ENCODE measurements around the gene SZT2. TPM values are rescaled to one million over a fixed set of nuclear protein-coding genes. Genes with fewer than 3 reads are reported as not detected.

The SZT2 gene
- total RNA-seq, 1 donor from 2014 or later: 39.4 TPM

DNA sequence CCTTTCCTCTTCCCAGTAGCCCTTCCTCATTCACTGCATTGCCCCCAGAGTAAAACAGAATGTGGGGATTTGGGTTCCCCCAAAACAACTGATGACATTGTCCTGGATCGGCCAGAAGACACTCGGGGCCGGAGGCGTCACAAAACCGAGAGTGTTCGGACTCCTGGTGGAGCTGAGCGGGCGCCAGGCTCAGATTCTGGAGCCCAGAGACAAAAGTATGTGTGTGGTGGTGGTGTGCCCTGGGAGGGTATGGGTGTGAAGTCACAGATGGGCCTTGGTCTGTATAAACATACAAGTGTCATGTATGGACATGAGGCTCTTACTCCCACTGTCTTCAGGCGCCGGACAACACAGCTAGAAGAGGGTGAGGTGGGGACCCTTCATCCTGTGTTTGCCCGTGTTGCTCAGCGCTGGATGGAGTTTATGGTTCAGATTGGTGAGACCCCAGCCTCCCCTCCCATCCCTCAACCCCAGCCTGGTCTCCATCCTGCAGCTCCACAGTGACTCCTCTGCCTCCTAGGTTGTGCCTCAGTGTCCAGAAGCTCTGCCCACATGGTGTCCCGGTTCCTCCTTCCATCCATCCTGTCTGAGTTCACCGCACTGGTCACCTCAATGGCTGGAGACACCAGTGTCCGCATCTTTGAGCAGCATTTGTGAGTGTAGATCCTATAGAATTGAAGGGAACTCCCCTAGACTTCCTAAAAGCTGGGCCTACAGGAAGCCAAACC, 51.6 kb downstream of the SZT2 start:
- Mint-ChIP-seq H3K27me3 (ENCODE audit: low read depth) (no peaks in the 10 kb centered on the region), H3K4me1 (peaks cover 11% of the 10 kb centered on the region), H3K4me3 (no peak overlapping the region), H3K9me3 (no peaks in the 10 kb centered on the region), H3K36me3 (ENCODE audit: low read depth) (peaks cover 4% of the 10 kb centered on the region), H3K27ac (ENCODE audit: unreplicated experiment) (peak overlapping the region; percentile 58)
- TF ChIP-seq, protein P1, sequence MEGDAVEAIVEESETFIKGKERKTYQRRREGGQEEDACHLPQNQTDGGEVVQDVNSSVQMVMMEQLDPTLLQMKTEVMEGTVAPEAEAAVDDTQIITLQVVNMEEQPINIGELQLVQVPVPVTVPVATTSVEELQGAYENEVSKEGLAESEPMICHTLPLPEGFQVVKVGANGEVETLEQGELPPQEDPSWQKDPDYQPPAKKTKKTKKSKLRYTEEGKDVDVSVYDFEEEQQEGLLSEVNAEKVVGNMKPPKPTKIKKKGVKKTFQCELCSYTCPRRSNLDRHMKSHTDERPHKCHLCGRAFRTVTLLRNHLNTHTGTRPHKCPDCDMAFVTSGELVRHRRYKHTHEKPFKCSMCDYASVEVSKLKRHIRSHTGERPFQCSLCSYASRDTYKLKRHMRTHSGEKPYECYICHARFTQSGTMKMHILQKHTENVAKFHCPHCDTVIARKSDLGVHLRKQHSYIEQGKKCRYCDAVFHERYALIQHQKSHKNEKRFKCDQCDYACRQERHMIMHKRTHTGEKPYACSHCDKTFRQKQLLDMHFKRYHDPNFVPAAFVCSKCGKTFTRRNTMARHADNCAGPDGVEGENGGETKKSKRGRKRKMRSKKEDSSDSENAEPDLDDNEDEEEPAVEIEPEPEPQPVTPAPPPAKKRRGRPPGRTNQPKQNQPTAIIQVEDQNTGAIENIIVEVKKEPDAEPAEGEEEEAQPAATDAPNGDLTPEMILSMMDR (conservative IDR thresholded peaks at IDR 0.05): no peak
- DNase-seq (ENCODE audit: low read depth, low spot score): no peak

DNA sequence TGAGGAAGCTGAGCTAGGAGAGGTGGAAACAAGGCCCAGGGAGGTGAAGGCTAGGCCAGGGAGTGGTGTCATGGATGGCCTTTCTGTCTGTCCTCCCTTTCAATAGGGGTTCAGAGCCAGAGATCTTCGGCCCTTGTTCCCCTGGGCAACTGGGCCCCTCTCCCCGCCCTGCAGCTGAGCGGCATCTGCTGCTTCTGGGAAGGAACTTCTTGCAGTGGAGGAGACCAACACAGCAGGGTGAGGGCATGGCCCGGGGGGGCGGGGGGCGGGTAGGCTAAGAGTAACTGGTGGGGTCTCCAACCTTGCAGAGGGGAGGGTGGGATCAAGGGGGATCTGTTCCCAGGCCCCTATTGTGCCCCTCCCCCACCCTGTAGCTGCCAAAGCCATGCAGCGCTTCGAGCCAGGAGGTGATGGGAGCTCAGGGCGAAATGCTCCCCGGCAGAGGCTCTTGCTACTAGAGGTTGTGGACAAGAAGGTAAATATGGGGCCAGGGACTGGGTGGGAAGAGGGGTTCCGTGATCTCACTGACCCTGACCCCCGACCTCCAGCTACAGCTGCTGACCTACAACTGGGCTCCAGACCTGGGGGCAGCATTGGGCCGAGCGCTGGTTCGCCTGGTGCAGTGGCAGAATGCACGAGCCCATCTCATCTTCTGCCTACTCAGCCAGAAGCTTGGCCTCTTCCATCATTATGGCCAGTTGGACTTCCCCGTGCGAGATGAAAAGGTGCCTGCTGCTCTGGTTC, 52.4 kb downstream of the SZT2 start:
- no peak for DNase-seq (ENCODE audit: low read depth, low spot score)
- H3K36me3 Mint-ChIP-seq (ENCODE audit: low read depth): peaks cover 9% of the 10 kb centered on the region
- no peaks in the 10 kb centered on the region for H3K27me3 Mint-ChIP-seq (ENCODE audit: low read depth)

DNA sequence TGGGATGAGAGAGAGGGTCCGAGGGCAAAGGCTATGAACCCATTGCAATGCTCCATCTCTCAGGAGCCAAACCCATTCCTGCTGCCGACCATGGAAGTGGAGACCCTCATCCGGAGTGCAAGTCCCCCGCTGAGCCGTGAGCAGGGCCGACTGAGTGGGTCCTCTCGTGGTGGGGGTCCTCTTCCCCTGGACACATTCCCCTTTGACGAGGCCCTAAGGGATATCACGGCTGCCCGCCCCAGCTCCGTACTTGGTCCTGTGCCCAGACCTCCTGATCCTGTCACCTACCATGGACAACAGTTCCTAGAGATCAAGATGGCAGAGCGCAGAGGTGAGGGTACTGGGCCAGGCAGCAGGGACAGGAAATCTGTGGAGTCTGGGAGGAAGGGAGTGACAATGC, 53.1 kb downstream of the SZT2 start:
- H3K27me3 Mint-ChIP-seq (ENCODE audit: low read depth): no peaks in the 10 kb centered on the region
- H3K4me3 Mint-ChIP-seq: no peak overlapping the region
- TF ChIP-seq, protein P1 (conservative IDR thresholded peaks at IDR 0.05): no peak
- no peaks in the 10 kb centered on the region for H3K9me3 Mint-ChIP-seq
- H3K27ac Mint-ChIP-seq (ENCODE audit: unreplicated experiment): no peak overlapping the region
- H3K36me3 Mint-ChIP-seq (ENCODE audit: low read depth): peaks cover 13% of the 10 kb centered on the region
- H3K4me1 Mint-ChIP-seq: no peaks in the 10 kb centered on the region
- no peak for DNase-seq (ENCODE audit: low read depth, low spot score)

More for the DNA sequence above, 52.4 kb downstream of the SZT2 start:
- TF ChIP-seq, protein P1 (conservative IDR thresholded peaks at IDR 0.05): no peak
- Mint-ChIP-seq H3K27ac (ENCODE audit: unreplicated experiment) (no peak overlapping the region), H3K9me3 (no peaks in the 10 kb centered on the region), H3K4me1 (peaks cover 3% of the 10 kb centered on the region), H3K4me3 (no peak overlapping the region)

DNA sequence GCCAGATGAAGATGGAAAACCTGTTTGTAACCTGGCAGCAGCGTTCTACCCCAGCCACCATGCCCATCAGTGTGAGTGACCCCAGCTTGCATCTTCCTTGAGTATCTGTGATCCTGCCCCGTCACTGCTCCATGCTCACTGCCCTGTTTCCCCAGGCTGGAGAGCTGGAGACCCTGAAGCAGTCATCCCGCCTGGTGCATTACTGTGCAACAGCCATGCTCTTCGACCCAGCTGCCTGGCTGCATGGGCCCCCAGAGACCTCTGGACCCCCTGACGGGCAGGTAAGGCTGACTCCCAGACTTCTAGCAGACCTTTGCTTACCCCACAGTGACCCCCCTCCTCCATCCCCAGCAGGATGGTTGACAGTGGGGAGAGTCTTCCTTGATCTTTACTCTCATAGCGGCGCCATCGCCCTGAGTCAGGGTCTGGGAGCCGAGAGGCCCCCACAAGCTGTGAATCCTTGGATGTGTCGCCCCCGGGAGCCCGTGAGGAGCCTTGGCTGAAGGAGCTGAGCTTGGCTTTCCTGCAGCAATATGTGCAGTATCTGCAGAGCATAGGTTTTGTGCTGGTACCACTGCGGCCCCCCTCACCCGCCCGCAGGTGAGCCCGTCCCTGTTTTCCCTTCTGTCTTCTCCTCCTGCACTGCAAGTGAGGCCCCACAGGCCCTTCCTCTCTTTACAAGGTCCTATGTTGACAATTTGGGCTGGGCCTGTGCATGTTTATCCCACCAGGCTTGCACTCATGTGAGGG, 53.7 kb downstream of the SZT2 start:
- Mint-ChIP-seq H3K9me3 (no peaks in the 10 kb centered on the region), H3K27ac (ENCODE audit: unreplicated experiment) (no peak overlapping the region), H3K27me3 (ENCODE audit: low read depth) (no peaks in the 10 kb centered on the region), H3K4me1 (no peaks in the 10 kb centered on the region), H3K4me3 (peak overlapping the region; percentile 27), H3K36me3 (ENCODE audit: low read depth) (peaks cover 13% of the 10 kb centered on the region)
- DNase-seq (ENCODE audit: low read depth, low spot score): no peak
- TF ChIP-seq, protein P1 (conservative IDR thresholded peaks at IDR 0.05): no peak

DNA sequence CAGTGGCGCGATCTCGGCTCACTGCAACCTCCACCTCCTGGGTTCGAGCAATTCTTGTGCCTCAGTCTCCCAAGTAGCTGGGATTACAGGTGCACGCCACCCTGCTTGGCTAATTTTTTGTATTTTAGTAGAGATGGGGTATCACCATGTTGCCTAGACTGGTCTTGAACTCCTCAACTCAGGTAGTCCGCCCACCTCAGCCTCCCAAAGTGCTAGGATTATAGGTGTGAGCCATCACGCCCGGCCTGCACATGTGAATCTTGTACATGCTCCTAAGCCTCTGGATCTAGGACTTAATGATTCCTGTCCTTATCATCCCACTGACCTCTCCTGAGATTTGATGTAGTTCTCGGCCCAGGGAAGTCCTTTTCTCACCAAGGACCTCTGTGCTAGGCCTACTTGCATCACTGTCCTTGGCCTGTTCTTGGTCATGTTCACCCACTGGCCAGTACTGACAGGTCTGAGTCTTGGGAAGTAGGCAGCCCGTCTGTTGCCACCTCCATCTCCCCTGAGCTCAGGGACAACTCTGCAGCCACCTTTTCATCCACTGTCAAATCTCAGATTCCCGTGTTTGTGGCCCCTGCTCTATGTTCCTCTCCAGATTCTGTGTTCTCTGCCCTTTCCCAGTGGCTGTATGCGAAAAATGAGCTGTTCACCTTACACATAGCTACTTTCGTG, 54.6 kb downstream of the SZT2 start:
- TF ChIP-seq, protein P1 (conservative IDR thresholded peaks at IDR 0.05): no peak
- Mint-ChIP-seq H3K36me3 (ENCODE audit: low read depth) (peaks cover 17% of the 10 kb centered on the region), H3K9me3 (no peaks in the 10 kb centered on the region), H3K27me3 (ENCODE audit: low read depth) (no peaks in the 10 kb centered on the region), H3K27ac (ENCODE audit: unreplicated experiment) (no peak overlapping the region), H3K4me1 (no peaks in the 10 kb centered on the region), H3K4me3 (no peak overlapping the region)
- no peak for DNase-seq (ENCODE audit: low read depth, low spot score)
